Ascending aorta (tissue), 2 donors: ENCODE measurements around the gene CFAP97. TPM values are rescaled to one million over a fixed set of nuclear protein-coding genes. Genes with fewer than 3 reads are reported as not detected.
"Not testable (repeated sequence)": the region's sequence is repeated elsewhere in the genome, so short reads cannot be mapped to it uniquely, and the experiment has no call there.

ENCODE experiments used
- DNase-seq, 2 donors: peaks; one replicate each; pipeline ENCODE4 v3.0.0-alpha.2; 2019; ENCODE audit warnings: low spot score in 2 of 2
- H3K27ac ChIP-seq, 2 donors: fragments of 200-600 bp; sonication (generic); one replicate each; pipeline ENCODE4 v1.5.1; 2016 to 2017; ENCODE audit warnings: mild to moderate bottlenecking in 1 of 2
- H3K27me3 ChIP-seq: fragments of 200-600 bp; sonication (generic); one replicate; pipeline ENCODE4 v1.5.1; 2017
- H3K36me3 ChIP-seq, 2 donors: fragments of 200-600 bp; sonication (generic); one replicate each; pipeline ENCODE4 v1.5.1; 2016
- H3K4me1 ChIP-seq, 2 donors: fragments of 200-600 bp; sonication (generic); one replicate each; pipeline ENCODE4 v1.5.1; 2016 to 2017; ENCODE audit warnings: mild to moderate bottlenecking in 1 of 2
- H3K4me3 ChIP-seq, 2 donors: fragments of 200-600 bp; sonication (generic); one replicate each; pipeline ENCODE4 v1.5.1; 2016 to 2017; ENCODE audit warnings: mild to moderate bottlenecking in 1 of 2
- H3K9me3 ChIP-seq, 2 donors: fragments of 200-600 bp; sonication (generic); one replicate each; pipeline ENCODE4 v1.5.1; 2016
- CTCF ChIP-seq, 3 experiments: fragments of 200-600 bp in 2 of 3; fragments of 450-650 bp in 1 of 3; sonication (generic) in 2 of 3; IDR thresholded peaks; one replicate each; pipeline ENCODE4 v1.5.1; 2016 to 2019; ENCODE audit warnings: antibody characterized with exemption in 3 of 3, mild to moderate bottlenecking in 1 of 3, moderate library complexity in 1 of 3
- intact Hi-C: fragments of 100-400 bp; cut with DNase I; formaldehyde crosslinking; loops from one replicate; pipeline ENCODE4 v1.15.1; 2023
- total RNA-seq: library from RNA; depleted of rRNA; stranded (reverse); fragments of >200 nt; gene quantifications from one replicate; pipeline ENCODE4 v1.1.0, GENCODE V29; 2016

The CFAP97 gene
- total RNA-seq, 1 donor from 2014 or later: 27.7 TPM

- DNase-seq: peak in 1 of 2 donors; percentile 74
- Histone ChIP-seq H3K27ac (peak overlapping the region; percentile 84 to 95), H3K4me1 (peaks cover 0 to 7% of the 10 kb centered on the region in 2 donors), H3K9me3 (no peaks in the 10 kb centered on the region), H3K4me3 (peak overlapping the region; percentile 63 to 86), H3K27me3 (no peaks in the 10 kb centered on the region), H3K36me3 (no peaks in the 10 kb centered on the region)
- TF ChIP-seq CTCF (IDR thresholded peaks at IDR 0.05): peak in 1 of 3 experiments; percentile 6
- intact Hi-C loops: loop anchor here (2.0 to 5.0 kb wide), 2 partner anchors 147 to 186 kb away; partner anchors contain the start of gene ANKRD37
Measured at GRCh38 chr4:185210102-185210981, 6.5 kb upstream of the CFAP97 start.

GRCh38 chr4:185209852-185210101 is 6.0 kb upstream of the CFAP97 start:
- not testable (repeated sequence) for H3K9me3 ChIP-seq, DNase-seq, H3K27me3 ChIP-seq, H3K36me3 ChIP-seq, H3K4me1 ChIP-seq
- peak overlapping the region; percentile 84 to 95 for H3K27ac ChIP-seq
- H3K4me3 ChIP-seq: peak overlapping the region; percentile 63 to 86
- intact Hi-C loops: loop anchor here (2.0 to 10.0 kb wide), 5 partner anchors 78 to 985 kb away; partner anchors contain the start of genes ANKRD37, CYP4V2 and UFSP2

- Histone ChIP-seq H3K9me3 (no peaks in the 10 kb centered on the region), H3K4me1 (peaks cover 0 to 14% of the 10 kb centered on the region in 2 donors), H3K27me3 (no peaks in the 10 kb centered on the region), H3K27ac (peak within 1 kb of the TSS; percentile 84 to 95), H3K4me3 (peak within 1 kb of the TSS; percentile 63 to 86), H3K36me3 (no peaks in the 10 kb centered on the region)
- intact Hi-C loops: loop anchor here (5.0 to 10.0 kb wide), 3 partner anchors 78 to 986 kb away; partner anchors contain the start of genes CYP4V2 and UFSP2
- DNase-seq: peak; percentile 58 to 93
- TF ChIP-seq CTCF (IDR thresholded peaks at IDR 0.05): peak in 1 of 3 experiments; percentile 39
Measured at GRCh38 chr4:185209031-185209851, 5.4 kb upstream of the CFAP97 start, which contains the start of gene SNX25. SNX25 (plus strand) TSS chr4:185209598; CDS start chr4:185209827, 229 bp downstream.

- Histone ChIP-seq H3K36me3 (no peaks in the 10 kb centered on the region), H3K4me1 (peaks cover 2 to 16% of the 10 kb centered on the region in 2 donors), H3K27ac (no peak overlapping the region), H3K4me3 (no peak overlapping the region), H3K9me3 (no peaks in the 10 kb centered on the region), H3K27me3 (no peaks in the 10 kb centered on the region)
- intact Hi-C loops: loop anchor here (5.0 to 10.0 kb wide), 3 partner anchors 80 to 987 kb away; partner anchors contain the start of genes CYP4V2 and UFSP2
- DNase-seq: peak in 1 of 2 donors; percentile 22
- no peak for TF ChIP-seq CTCF (IDR thresholded peaks at IDR 0.05)
Measured at GRCh38 chr4:185207466-185207865, 3.7 kb upstream of the CFAP97 start.

GRCh38 chr4:185205697-185206342 is 2.0 kb upstream of the CFAP97 start:
- DNase-seq: no peak
- intact Hi-C loops: loop anchor here (2.0 to 10.0 kb wide), 4 partner anchors 81 to 989 kb away; partner anchors contain the start of genes CCDC110, CYP4V2 and UFSP2
- TF ChIP-seq CTCF (IDR thresholded peaks at IDR 0.05): no peak
- Histone ChIP-seq H3K27me3 (no peaks in the 10 kb centered on the region), H3K9me3 (no peaks in the 10 kb centered on the region), H3K36me3 (no peaks in the 10 kb centered on the region), H3K27ac (peak overlapping the region in 1 of 2 donors; percentile 23), H3K4me1 (peaks cover 2 to 20% of the 10 kb centered on the region in 2 donors), H3K4me3 (no peak overlapping the region)

GRCh38 chr4:185205073-185205472 is 1.3 kb upstream of the CFAP97 start:
- not testable (repeated sequence) for H3K9me3 ChIP-seq, H3K36me3 ChIP-seq, H3K27me3 ChIP-seq
- peak in 1 of 2 donors; percentile 43 for DNase-seq
- H3K4me3 ChIP-seq: peak overlapping the region in 1 of 2 donors; percentile 83
- intact Hi-C loops: loop anchor here (2.0 to 10.0 kb wide), 4 partner anchors 82 to 990 kb away; partner anchors contain the start of genes CCDC110, CYP4V2 and UFSP2
- peak overlapping the region; percentile 23 to 99 for H3K27ac ChIP-seq
- peaks cover 2 to 20% of the 10 kb centered on the region in 2 donors for H3K4me1 ChIP-seq
